NT2/D1 (cell line): Measurements from ENCODE around the gene USH2A.

ENCODE experiments used
- SUZ12 ChIP-seq: IDR thresholded peaks from 2 replicates; pipeline ENCODE4 v1.6.1; 2011; ENCODE audit not compliant: insufficient read length, insufficient read depth; ENCODE audit errors: extremely low read depth
- YY1 ChIP-seq: IDR thresholded peaks from 2 replicates; pipeline ENCODE4 v1.6.1; 2011; ENCODE audit not compliant: insufficient read length, insufficient read depth
- ZNF274 ChIP-seq: IDR thresholded peaks from 2 replicates; pipeline ENCODE4 v1.6.1; 2011; ENCODE audit warnings: mild to moderate bottlenecking, low read depth, low read length

DNA sequence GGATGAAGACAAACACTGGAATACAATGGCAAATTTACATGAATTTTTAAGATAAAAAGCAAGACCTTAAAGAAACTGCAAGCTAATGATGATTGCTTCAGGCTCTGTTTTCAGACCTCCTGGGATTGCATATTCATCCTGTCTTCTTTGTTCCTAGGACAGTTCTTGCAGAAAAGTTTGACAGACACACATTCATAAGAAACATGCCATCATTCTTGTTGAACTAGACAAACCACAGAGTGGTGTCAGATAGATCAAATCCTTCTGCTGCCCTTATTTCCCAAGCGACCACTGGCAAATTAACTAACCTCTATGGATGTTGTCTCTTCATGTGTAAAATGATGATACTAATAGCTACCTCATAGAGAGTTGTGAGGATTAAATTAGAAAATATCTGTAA lies 674.8 kb downstream of the USH2A start:
- TF ChIP-seq YY1: no peak
- TF ChIP-seq SUZ12: no peak
- TF ChIP-seq ZNF274: no peak
